NCI-H446 (cell line): ENCODE data around the gene TFE3.

Source experiments
- DNase-seq, 2 experiments: peaks; one replicate each; lab custom pipeline; 2025; lab: John Stamatoyannopoulos, UW

The TFE3 gene

GRCh38 chrX:49043220-49043986, at the start of gene TFE3:
TSS of gene TFE3 (minus strand) at chrX:49043357. CDS start at chrX:49043226, 131 bp downstream.
- peak; percentile 95 to 98 for DNase-seq

- no peak for DNase-seq
These were observed 46.4 kb upstream of the TFE3 start for GRCh38 chrX:49089553-49089952.

GRCh38 chrX:49082271-49082871, 39.2 kb upstream of the TFE3 start:
- DNase-seq, result no peak

GRCh38 chrX:49079489-49080428, 36.6 kb upstream of the TFE3 start, which contains the start of gene WDR45:
TSS of gene WDR45 (minus strand) at chrX:49079887. CDS start at chrX:49078095, 1,792 bp downstream.
- DNase-seq, result peak in 1 of 2 experiments; percentile 38

DNA sequence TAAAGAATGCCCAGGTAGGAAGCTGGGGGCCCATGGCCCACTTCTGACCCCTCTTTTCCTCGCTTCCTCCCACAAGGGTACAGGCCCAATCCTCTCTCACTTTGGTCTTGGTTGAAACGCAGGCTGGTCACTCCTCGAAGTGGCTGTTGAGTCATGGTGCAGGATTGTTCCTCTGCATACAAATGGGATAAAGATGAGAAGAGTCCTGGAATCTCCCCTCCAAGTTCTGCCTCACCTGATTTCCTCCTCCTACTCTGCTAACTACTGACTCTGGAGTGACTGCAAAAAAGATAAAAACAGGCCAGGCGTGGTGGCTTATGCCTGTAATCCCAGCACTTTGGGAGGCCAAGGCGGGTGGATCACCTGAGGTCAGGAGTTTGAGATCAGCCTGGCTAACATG, 34.8 kb upstream of the TFE3 start:
- DNase-seq, result no peak

GRCh38 chrX:49075347-49075746, 32.2 kb upstream of the TFE3 start:
- no peak for DNase-seq

GRCh38 chrX:49073601-49074575, 30.7 kb upstream of the TFE3 start, which contains the start of gene PRAF2:
TSS of gene PRAF2 (minus strand) at chrX:49074002. CDS start at chrX:49073987, 15 bp downstream.
- peak; percentile 78 to 90 for DNase-seq

- DNase-seq, result no peak
These were observed 29.5 kb upstream of the TFE3 start for GRCh38 chrX:49072712-49073095.

DNA sequence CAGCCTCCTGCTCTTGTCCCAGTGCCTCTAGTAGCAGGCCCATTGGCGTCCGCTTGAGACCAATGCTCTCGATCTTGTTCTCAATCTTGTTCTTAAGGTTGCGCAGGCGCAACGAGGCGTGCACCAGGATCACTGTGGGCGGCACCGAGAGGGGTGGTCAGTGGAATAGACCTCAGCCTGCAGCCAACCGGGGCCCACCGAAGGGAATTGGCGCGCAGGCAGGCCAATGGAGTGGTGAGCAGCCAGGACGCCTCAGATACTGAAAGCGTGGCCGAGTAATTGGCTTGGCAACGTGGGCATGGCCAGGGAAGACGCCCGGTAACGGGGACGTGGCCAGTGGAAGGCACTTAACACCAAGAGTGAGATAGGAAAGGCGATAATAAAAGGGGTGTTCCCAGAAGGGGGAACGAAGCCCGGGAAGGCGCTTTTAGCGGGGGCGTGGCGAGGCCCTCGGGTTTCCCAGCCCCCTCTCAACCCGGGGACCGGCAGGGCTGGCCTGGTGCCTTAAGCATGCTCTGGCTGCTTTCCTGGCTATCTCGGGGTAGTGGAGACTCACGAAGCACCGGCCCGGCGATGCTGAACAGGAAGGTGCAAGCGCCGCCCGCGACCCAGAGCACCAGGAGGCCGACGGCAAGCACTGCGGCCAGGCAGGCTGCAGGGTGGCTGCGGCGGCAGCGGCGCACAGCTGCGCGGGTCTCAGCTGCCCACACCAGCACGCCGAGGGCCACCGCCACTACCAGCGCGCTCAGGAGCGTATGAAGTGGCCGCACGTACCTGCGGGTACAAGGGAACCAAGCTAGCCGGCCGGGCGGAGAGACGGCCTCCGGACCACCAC, 28.9 kb upstream of the TFE3 start:
- no peak for DNase-seq

DNA sequence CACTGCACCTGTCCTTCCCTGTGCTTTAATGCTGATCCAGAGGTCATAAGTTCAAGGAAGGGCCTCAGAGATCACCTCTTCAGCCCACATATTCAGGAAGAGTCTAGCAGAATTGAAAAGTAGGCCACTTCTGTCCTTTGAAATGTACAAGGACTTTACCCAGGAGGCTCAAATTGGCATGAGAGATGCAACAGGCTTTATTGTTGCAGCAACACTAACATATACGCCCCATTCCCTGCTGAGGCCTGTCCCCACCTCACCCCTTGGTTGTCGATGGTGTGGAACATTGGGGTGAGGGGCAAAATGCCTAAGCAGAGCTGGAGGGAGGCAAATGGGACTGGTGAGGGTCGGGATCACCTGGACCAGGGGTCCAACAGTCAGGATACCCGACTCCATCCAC, 27.8 kb upstream of the TFE3 start:
- DNase-seq, result no peak

DNA sequence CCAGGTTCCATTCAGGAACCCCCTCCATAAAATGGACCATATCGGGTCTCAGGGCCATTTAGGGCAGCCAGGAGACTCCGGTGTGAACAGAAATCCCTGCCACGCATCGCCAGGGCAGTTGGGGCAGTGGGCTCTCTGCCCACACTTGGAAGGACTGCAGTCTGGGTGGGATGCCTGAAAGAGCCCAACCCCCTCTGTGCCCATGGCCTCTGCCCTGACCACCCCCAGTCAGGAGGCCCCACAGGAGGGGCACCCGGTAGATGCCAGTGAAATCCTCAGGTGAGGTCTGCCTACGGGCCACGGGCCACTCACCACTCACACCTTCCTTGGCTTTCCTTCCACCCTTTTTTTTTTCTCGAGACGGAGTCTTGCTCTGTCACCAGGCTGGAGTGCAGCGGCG, 25.9 kb upstream of the TFE3 start:
- DNase-seq, result no peak

GRCh38 chrX:49067285-49068120, 24.3 kb upstream of the TFE3 start:
- no peak for DNase-seq

DNA sequence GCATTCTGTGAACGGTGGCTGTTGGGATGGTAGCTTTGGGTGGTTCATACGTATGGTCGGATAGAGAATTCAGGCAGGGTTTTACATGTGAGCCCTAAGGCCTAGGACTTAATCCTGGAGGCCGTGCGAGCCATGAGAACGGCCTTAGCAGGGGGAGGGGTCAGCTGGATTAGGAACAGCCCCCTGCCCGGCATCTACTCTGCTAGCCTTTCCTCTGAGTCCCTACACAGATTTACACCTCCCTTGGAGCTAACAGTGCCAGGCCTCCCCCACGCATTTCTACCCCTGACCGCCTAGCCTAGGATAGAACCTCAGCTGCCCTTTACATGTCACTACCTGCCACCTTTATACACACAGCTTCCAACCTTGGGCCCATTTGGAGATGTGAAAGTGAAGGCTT, 23.5 kb upstream of the TFE3 start:
- DNase-seq, result no peak

DNA sequence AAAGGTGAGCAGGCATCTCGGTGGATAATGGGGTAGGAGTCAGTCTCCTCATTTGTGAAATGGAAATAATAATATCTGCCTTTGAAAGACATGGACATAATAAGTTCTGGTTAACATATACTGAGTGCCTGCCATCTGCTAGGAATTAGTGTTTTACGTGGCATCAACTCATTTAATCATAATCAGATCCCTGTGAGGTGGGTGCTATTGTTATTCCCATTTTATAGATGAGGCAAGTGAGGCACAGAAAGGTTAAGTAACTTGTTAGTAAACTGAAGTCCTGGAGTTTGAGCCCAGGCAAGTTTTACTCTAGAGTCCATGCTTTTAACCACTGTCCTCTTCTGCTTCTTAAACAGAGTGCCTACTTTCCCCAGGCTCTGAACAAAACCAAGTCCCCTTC, 23.1 kb upstream of the TFE3 start:
- DNase-seq, result no peak

- no peak for DNase-seq
These were observed 21.6 kb upstream of the TFE3 start for GRCh38 chrX:49064735-49065134.

DNA sequence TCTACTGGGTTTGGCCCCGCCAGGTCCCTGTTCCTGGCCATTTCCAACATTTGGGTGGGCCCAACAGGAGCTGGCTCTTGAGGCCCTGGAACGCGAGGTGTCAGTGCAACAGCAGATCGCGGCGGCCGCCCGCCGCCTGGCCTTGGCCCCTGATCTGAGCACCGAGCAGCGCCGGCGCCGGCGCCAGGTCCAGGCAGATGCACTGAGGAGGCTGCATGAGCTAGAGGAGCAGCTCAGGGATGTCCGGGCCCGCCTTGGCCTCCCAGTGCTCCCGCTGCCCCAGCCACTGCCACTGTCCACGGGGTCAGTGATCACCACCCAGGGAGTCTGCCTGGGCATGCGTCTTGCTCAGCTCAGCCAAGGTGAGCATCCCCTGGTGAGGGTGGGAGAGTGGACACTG, 21.1 kb upstream of the TFE3 start:
- no peak for DNase-seq

- DNase-seq, result no peak
These were observed 20.6 kb upstream of the TFE3 start for GRCh38 chrX:49063715-49064114.

DNA sequence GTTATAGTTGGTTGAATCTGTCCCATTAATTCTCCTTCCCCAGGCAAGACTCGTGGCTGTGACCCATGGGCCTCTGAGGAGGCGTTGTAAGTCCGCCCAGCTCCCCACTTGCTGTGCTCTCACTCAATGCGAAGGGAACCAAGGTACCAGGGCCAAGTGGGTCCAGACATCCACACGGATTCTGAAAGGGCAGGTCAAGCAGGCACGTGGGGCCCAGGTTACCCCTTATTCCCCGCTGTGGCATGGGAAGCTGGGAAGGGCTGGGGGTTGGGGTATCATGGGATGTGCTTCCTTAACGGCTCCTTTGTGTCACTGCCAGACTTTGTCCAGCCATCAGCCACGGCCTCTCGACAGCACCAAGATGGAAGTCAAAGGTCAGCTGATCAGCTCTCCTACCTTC, 18.8 kb upstream of the TFE3 start:
- no peak for DNase-seq

- DNase-seq, result no peak
These were observed 18.3 kb upstream of the TFE3 start for GRCh38 chrX:49061490-49061889.
